Endodermal cell (in vitro differentiated cells): ENCODE data around the gene ARV1. TPM values are rescaled to one million over a fixed set of nuclear protein-coding genes. Genes with fewer than 3 reads are reported as not detected.

Experiments
- DNase-seq: peaks from one replicate; pipeline ENCODE4 v3.0.0-alpha.2; 2017
- H3K27ac ChIP-seq: 2 replicates; pipeline ENCODE4 v1.5.1; 2013; ENCODE audit warnings: mild to moderate bottlenecking, low read depth, low read length, moderate library complexity
- H3K27me3 ChIP-seq: 2 replicates; pipeline ENCODE4 v1.6.1; 2013; ENCODE audit warnings: mild to moderate bottlenecking, low read length, moderate library complexity; ENCODE audit not compliant: insufficient read depth, control insufficient read depth, poor library complexity, severe bottlenecking
- H3K36me3 ChIP-seq: 2 replicates; pipeline ENCODE4 v1.7.0; 2013; ENCODE audit warnings: mild to moderate bottlenecking, low read length, moderate library complexity; ENCODE audit not compliant: control insufficient read depth, insufficient read depth
- H3K4me1 ChIP-seq: one replicate; pipeline ENCODE4 v1.7.0; 2013; ENCODE audit warnings: low read length; ENCODE audit not compliant: control insufficient read depth, insufficient read depth
- H3K4me3 ChIP-seq: 2 replicates; pipeline ENCODE4 v1.5.1; 2013; ENCODE audit warnings: mild to moderate bottlenecking, low read length, moderate library complexity
- H3K9ac ChIP-seq: 2 replicates; pipeline ENCODE4 v1.6.1; 2013; ENCODE audit warnings: mild to moderate bottlenecking, low read length, moderate library complexity; ENCODE audit not compliant: poor library complexity, severe bottlenecking; ENCODE audit errors: extremely low read depth
- H3K9me3 ChIP-seq: 2 replicates; pipeline ENCODE4 v1.6.1; 2013; ENCODE audit warnings: mild to moderate bottlenecking, low read length, moderate library complexity; ENCODE audit not compliant: control insufficient read depth
- H3K27ac Mint-ChIP-seq: 2 replicates; pipeline ENCODE4 v1.8.0; 2020; ENCODE audit warnings: mixed read lengths
- H3K27me3 Mint-ChIP-seq: 2 replicates; pipeline ENCODE4 v1.8.0; 2021; ENCODE audit warnings: mild to moderate bottlenecking, mixed read lengths; ENCODE audit not compliant: insufficient read depth
- H3K36me3 Mint-ChIP-seq: 2 replicates; pipeline ENCODE4 v1.8.0; 2020; ENCODE audit warnings: low read depth, mixed read lengths
- H3K4me1 Mint-ChIP-seq: 2 replicates; pipeline ENCODE4 v1.8.0; 2020; ENCODE audit warnings: mixed read lengths
- H3K4me3 Mint-ChIP-seq: 2 replicates; pipeline ENCODE4 v1.8.0; 2020; ENCODE audit warnings: mild to moderate bottlenecking, moderate library complexity, mixed read lengths
- H3K9me3 Mint-ChIP-seq: 2 replicates; pipeline ENCODE4 v1.8.0; 2020; ENCODE audit warnings: mild to moderate bottlenecking, mixed read lengths
- WGBS, 2 experiments: methylation state at CpG; one replicate each; pipeline versions ENCODE4 v1.1.5 to v1.1.7; 2013; ENCODE audit warnings: missing lambda C conversion rate in 2 of 2, mixed read lengths in 1 of 2; ENCODE audit not compliant: insufficient coverage in 1 of 2, insufficient read length in 1 of 2; 5-methylcytosine and 5-hydroxymethylcytosine counted together
- total RNA-seq, 2 donors: library from RNA; stranded (reverse); fragmentation: NEBNext Ultra II Directional in 1 of 2; extraction: Animal tissue kit (Norgen Biotek cat#: 25700) in 1 of 2; gene quantifications; 2 replicates in 1 of 2; 3 replicates in 1 of 2; pipeline ENCODE4 v1.2.1, GENCODE V29; 2021
- TF ChIP-seq, protein P1 (sequence below): fragments of 200-600 bp; sonication (generic); conservative IDR thresholded peaks from 2 replicates; pipeline ENCODE4 v1.5.0; 2021; ENCODE audit warnings: antibody characterized with exemption, mild to moderate bottlenecking

The ARV1 gene
- total RNA-seq, 2 donors from 2014 or later: 8.4 to 12.5 TPM

DNA sequence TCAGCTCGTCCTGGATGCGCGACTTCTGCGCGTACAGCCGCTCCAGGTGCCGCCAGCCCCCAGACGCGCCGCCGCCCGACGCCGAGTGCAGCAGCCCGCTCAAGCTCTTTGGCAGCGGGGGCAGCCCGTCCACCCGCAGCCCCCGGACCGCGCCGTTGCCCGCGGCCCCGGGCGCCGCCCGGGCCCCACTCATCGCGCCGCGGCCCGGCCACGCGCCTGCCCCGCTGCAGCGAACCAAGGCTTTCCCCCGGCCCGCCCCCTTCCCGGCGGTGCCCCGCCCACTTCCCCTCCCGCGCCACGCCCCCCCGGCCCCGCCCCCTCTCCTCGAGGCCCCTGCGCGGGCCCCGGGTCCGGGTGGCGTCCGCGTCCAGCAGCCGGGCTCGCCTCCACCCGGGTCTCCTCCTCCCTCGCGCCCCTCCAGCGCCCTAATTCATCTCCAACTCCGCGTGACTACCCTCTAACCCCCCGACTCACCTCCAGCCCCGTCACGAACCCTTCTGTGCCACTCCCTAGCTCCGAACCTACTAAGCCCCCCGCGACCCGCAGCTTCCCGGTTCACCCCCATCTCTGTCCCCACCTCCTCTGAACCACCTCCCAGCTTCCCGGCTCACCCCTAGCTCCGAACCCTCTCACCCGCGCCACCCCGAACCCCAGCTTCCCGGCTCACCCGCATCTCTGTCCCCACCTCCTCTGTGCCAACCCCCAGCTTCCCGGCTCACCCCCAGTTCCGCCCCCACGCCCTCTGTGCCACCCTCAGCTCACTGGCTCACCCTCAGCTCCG lies 61.3 kb downstream of the ARV1 start, which contains the start of gene FAM89A:
Gene FAM89A, minus strand, starts transcription at position 236 of the 781 bp plus-strand sequence. Its CDS starts 43 bp downstream, at position 193.
- Mint-ChIP-seq H3K4me3 (peak within 1 kb of the TSS; percentile 88), H3K4me1 (peaks cover 28% of the 10 kb centered on the region), H3K9me3 (peaks cover 6% of the 10 kb centered on the region), H3K27me3 (peaks cover 45% of the 10 kb centered on the region), H3K36me3 (peaks cover 14% of the 10 kb centered on the region), H3K27ac (peak within 1 kb of the TSS; percentile 89)
- peaks cover 10% of the 10 kb centered on the region for H3K9me3 ChIP-seq
- H3K36me3 ChIP-seq: peaks cover 3% of the 10 kb centered on the region
- peak within 1 kb of the TSS; percentile 90 for H3K4me3 ChIP-seq
- no peak within 1 kb of the TSS for H3K27ac ChIP-seq
- H3K4me1 ChIP-seq: peaks cover 5% of the 10 kb centered on the region
- TF ChIP-seq, protein P1, sequence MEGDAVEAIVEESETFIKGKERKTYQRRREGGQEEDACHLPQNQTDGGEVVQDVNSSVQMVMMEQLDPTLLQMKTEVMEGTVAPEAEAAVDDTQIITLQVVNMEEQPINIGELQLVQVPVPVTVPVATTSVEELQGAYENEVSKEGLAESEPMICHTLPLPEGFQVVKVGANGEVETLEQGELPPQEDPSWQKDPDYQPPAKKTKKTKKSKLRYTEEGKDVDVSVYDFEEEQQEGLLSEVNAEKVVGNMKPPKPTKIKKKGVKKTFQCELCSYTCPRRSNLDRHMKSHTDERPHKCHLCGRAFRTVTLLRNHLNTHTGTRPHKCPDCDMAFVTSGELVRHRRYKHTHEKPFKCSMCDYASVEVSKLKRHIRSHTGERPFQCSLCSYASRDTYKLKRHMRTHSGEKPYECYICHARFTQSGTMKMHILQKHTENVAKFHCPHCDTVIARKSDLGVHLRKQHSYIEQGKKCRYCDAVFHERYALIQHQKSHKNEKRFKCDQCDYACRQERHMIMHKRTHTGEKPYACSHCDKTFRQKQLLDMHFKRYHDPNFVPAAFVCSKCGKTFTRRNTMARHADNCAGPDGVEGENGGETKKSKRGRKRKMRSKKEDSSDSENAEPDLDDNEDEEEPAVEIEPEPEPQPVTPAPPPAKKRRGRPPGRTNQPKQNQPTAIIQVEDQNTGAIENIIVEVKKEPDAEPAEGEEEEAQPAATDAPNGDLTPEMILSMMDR: no peak
- DNase-seq: peak; percentile 85
- WGBS, 2 experiments: 3 to 15% methylated on average over 4 to 75 of the region's 82 CpGs
- H3K27me3 ChIP-seq: no peaks in the 10 kb centered on the region
- peak within 1 kb of the TSS; percentile 33 for H3K9ac ChIP-seq

DNA sequence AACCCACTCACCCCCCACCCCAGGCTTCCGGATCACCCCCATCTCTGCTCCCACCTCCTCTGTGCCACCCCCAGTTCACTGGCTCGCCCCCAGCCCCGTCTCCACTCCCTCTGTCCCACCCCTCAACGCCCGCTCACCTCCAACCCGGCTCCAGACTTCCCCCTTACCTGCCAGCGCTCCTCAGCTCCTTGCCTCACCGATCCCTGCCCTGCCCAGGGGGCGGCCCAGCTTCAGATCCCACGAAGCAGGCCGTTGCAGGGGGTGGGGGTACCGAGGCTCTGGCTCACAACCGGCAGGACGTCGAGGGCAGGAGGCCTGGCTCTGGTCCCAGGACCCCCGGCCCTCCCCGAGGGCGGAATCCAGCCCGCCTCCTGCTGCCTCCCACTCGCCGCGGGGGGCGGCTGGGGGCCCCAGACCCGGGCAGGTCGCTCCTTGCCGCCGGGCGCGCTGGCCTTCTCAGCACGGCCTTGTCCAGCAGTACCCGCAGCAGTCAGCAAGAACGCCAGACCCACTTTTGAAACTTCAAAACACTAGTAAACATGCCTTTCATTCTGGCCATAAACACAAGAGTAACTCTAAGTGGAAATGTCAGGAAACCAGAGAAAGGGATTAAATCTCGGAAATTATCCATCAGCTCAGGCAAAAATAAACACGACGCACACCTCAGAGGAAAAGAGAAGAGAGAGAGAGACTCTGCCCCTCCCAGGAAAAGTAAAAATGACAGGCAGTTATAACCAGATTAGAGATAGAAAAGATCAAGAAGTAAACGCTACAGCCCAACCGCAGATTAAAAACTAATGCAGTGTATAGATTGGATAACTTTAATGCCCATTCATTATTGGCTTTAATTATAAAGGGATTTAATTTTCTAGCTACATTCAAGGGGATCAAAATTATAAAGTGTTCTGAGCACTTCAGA lies 62.2 kb downstream of the ARV1 start:
- TF ChIP-seq, protein P1: no peak
- peaks cover 14% of the 10 kb centered on the region for H3K9me3 Mint-ChIP-seq

DNA sequence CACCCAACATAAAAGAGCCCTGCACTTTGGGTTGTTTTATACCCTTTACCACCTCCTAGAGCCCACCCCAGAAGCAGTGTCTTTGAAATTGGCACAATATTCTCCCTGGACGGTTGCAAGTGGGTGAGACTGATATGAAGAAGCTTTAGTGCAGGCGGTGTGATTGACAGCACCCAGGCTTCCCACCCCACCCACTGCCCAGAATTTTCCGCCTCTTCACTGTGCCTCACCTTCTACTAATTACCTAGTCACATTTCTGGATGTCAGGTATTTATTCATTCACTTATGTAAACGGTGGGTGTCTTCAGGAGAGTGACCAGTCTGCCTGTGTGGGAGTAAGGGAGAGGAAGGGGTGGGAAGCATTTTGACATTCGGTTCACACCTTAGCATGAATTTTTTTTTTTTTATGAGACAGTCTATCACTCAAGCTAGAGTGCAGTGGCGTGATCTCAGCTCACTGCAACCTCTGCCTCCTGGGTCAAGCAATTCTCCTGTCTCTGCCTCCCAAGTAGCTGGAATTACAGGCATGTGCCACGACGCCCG lies 62.9 kb downstream of the ARV1 start:
- Mint-ChIP-seq H3K9me3 (peaks cover 19% of the 10 kb centered on the region), H3K4me3 (peak overlapping the region; percentile 88), H3K36me3 (peaks cover 6% of the 10 kb centered on the region), H3K27me3 (peaks cover 54% of the 10 kb centered on the region), H3K27ac (no peak overlapping the region), H3K4me1 (peaks cover 14% of the 10 kb centered on the region)
- TF ChIP-seq, protein P1: no peak
- peak; percentile 34 for DNase-seq
- peaks cover 24% of the 10 kb centered on the region for H3K9me3 ChIP-seq
- H3K27ac ChIP-seq: no peak overlapping the region
- peaks cover 2% of the 10 kb centered on the region for H3K36me3 ChIP-seq
- WGBS, 2 experiments: 88 to 100% methylated on average over 1 to 9 of the region's 9 CpGs
- no peak overlapping the region for H3K4me3 ChIP-seq
- H3K9ac ChIP-seq: no peak overlapping the region
- H3K27me3 ChIP-seq: peaks cover 4% of the 10 kb centered on the region
- H3K4me1 ChIP-seq: peaks cover 3% of the 10 kb centered on the region

More for the DNA sequence above, 62.2 kb downstream of the ARV1 start:
- H3K4me1 Mint-ChIP-seq: peaks cover 21% of the 10 kb centered on the region
- no peak overlapping the region for H3K27ac Mint-ChIP-seq
- Histone ChIP-seq H3K9ac (no peak overlapping the region), H3K9me3 (peaks cover 18% of the 10 kb centered on the region), H3K27ac (no peak overlapping the region), H3K36me3 (peaks cover 3% of the 10 kb centered on the region), H3K4me1 (peaks cover 5% of the 10 kb centered on the region), H3K27me3 (no peaks in the 10 kb centered on the region), H3K4me3 (peak overlapping the region; percentile 72)
- WGBS, 2 experiments: 29 to 51% methylated on average over 5 to 37 of the region's 37 CpGs
- peak overlapping the region; percentile 88 for H3K4me3 Mint-ChIP-seq
- peaks cover 50% of the 10 kb centered on the region for H3K27me3 Mint-ChIP-seq
- DNase-seq: peak; percentile 76
- peaks cover 13% of the 10 kb centered on the region for H3K36me3 Mint-ChIP-seq
